Muscle layer of colon (tissue), 2 donors: ENCODE results near the gene CALM1.

Experiments
- H3K27ac ChIP-seq: one replicate; pipeline ENCODE4 v1.7.0; 2013; ENCODE audit warnings: low read depth, mild to moderate bottlenecking, low read length, moderate library complexity
- H3K27me3 ChIP-seq, 2 donors: one replicate each; pipeline ENCODE4 v1.7.0; 2013; ENCODE audit warnings: low read length in 2 of 2, mild to moderate bottlenecking in 2 of 2; ENCODE audit not compliant: insufficient read depth in 2 of 2, control insufficient read depth in 1 of 2
- H3K36me3 ChIP-seq: one replicate; pipeline ENCODE4 v1.7.0; 2013; ENCODE audit warnings: mild to moderate bottlenecking, low read length; ENCODE audit not compliant: insufficient read depth
- H3K4me1 ChIP-seq: one replicate; pipeline ENCODE4 v1.7.0; 2013; ENCODE audit warnings: mild to moderate bottlenecking, low read length; ENCODE audit not compliant: insufficient read depth
- H3K4me3 ChIP-seq, 2 donors: one replicate each; pipeline ENCODE4 v1.7.0; 2013; ENCODE audit warnings: low read length in 2 of 2, low read depth in 1 of 2, mild to moderate bottlenecking in 1 of 2, moderate library complexity in 1 of 2
- H3K9ac ChIP-seq: one replicate; pipeline ENCODE4 v1.7.0; 2013; ENCODE audit warnings: low read length
- H3K9me3 ChIP-seq: one replicate; pipeline ENCODE4 v1.7.0; 2013; ENCODE audit warnings: mild to moderate bottlenecking, low read length
- donor health status: abdominal sarcoma.
- donor health status: Adenocarcinoma of cecum.

Gene CALM1

GRCh38 chr14:90429236-90429635 is 32.4 kb downstream of the CALM1 start:
- no peaks in the 10 kb centered on the region for H3K27me3 ChIP-seq
- no peak overlapping the region for H3K4me3 ChIP-seq
- peaks cover 6% of the 10 kb centered on the region for H3K4me1 ChIP-seq
- H3K9me3 ChIP-seq: no peaks in the 10 kb centered on the region
- H3K27ac ChIP-seq: no peak overlapping the region
- no peak overlapping the region for H3K9ac ChIP-seq
- no peaks in the 10 kb centered on the region for H3K36me3 ChIP-seq

- Histone ChIP-seq H3K36me3 (no peaks in the 10 kb centered on the region), H3K4me1 (peaks cover 6% of the 10 kb centered on the region), H3K9ac (no peak overlapping the region), H3K27me3 (no peaks in the 10 kb centered on the region), H3K9me3 (no peaks in the 10 kb centered on the region), H3K27ac (no peak overlapping the region), H3K4me3 (no peak overlapping the region)
Measured at GRCh38 chr14:90429754-90430153, 32.9 kb downstream of the CALM1 start.

GRCh38 chr14:90434370-90435020 is 37.7 kb downstream of the CALM1 start:
- Histone ChIP-seq H3K27me3 (no peaks in the 10 kb centered on the region), H3K4me3 (no peak overlapping the region), H3K4me1 (no peaks in the 10 kb centered on the region), H3K9ac (no peak overlapping the region), H3K9me3 (no peaks in the 10 kb centered on the region), H3K36me3 (no peaks in the 10 kb centered on the region), H3K27ac (no peak overlapping the region)

- Histone ChIP-seq H3K9me3 (no peaks in the 10 kb centered on the region), H3K27me3 (no peaks in the 10 kb centered on the region), H3K27ac (no peak overlapping the region), H3K4me3 (no peak overlapping the region), H3K4me1 (no peaks in the 10 kb centered on the region), H3K9ac (no peak overlapping the region), H3K36me3 (no peaks in the 10 kb centered on the region)
Measured at GRCh38 chr14:90438841-90439240, 42.0 kb downstream of the CALM1 start.

- no peaks in the 10 kb centered on the region for H3K4me1 ChIP-seq
- no peaks in the 10 kb centered on the region for H3K9me3 ChIP-seq
- no peak overlapping the region for H3K9ac ChIP-seq
- H3K27me3 ChIP-seq: no peaks in the 10 kb centered on the region
- no peaks in the 10 kb centered on the region for H3K36me3 ChIP-seq
- H3K4me3 ChIP-seq: no peak overlapping the region
- H3K27ac ChIP-seq: no peak overlapping the region
Measured at GRCh38 chr14:90440021-90440451, 43.2 kb downstream of the CALM1 start.

- Histone ChIP-seq H3K36me3 (no peaks in the 10 kb centered on the region), H3K4me1 (no peaks in the 10 kb centered on the region), H3K9ac (no peak overlapping the region), H3K9me3 (no peaks in the 10 kb centered on the region), H3K27ac (no peak overlapping the region), H3K4me3 (no peak overlapping the region), H3K27me3 (no peaks in the 10 kb centered on the region)
Measured at GRCh38 chr14:90440592-90440991, 43.8 kb downstream of the CALM1 start.

- H3K27ac ChIP-seq: no peak overlapping the region
- H3K4me1 ChIP-seq: no peaks in the 10 kb centered on the region
- H3K4me3 ChIP-seq: no peak overlapping the region
- no peak overlapping the region for H3K9ac ChIP-seq
- H3K27me3 ChIP-seq: no peaks in the 10 kb centered on the region
- H3K36me3 ChIP-seq: no peaks in the 10 kb centered on the region
- no peaks in the 10 kb centered on the region for H3K9me3 ChIP-seq
Measured at GRCh38 chr14:90442388-90442787, 45.6 kb downstream of the CALM1 start.

- Histone ChIP-seq H3K4me1 (no peaks in the 10 kb centered on the region), H3K27me3 (no peaks in the 10 kb centered on the region), H3K4me3 (no peak overlapping the region), H3K9ac (no peak overlapping the region), H3K9me3 (no peaks in the 10 kb centered on the region), H3K27ac (no peak overlapping the region), H3K36me3 (no peaks in the 10 kb centered on the region)
Measured at GRCh38 chr14:90443161-90444076, 46.6 kb downstream of the CALM1 start.

- no peaks in the 10 kb centered on the region for H3K4me1 ChIP-seq
- H3K27me3 ChIP-seq: no peaks in the 10 kb centered on the region
- H3K36me3 ChIP-seq: no peaks in the 10 kb centered on the region
- no peak overlapping the region for H3K4me3 ChIP-seq
- no peak overlapping the region for H3K27ac ChIP-seq
- no peaks in the 10 kb centered on the region for H3K9me3 ChIP-seq
- H3K9ac ChIP-seq: no peak overlapping the region
Measured at GRCh38 chr14:90444077-90444696, 47.4 kb downstream of the CALM1 start.

GRCh38 chr14:90445011-90445410 is 48.2 kb downstream of the CALM1 start:
- no peaks in the 10 kb centered on the region for H3K9me3 ChIP-seq

GRCh38 chr14:90446405-90446804 is 49.6 kb downstream of the CALM1 start:
- no peaks in the 10 kb centered on the region for H3K4me1 ChIP-seq

More at GRCh38 chr14:90445011-90445410, 48.2 kb downstream of the CALM1 start:
- H3K9ac ChIP-seq: no peak overlapping the region
- H3K4me1 ChIP-seq: no peaks in the 10 kb centered on the region
- no peak overlapping the region for H3K4me3 ChIP-seq
- H3K27ac ChIP-seq: no peak overlapping the region
- H3K27me3 ChIP-seq: no peaks in the 10 kb centered on the region
- H3K36me3 ChIP-seq: no peaks in the 10 kb centered on the region

More at GRCh38 chr14:90446405-90446804, 49.6 kb downstream of the CALM1 start:
- Histone ChIP-seq H3K36me3 (no peaks in the 10 kb centered on the region), H3K9ac (no peak overlapping the region), H3K27ac (no peak overlapping the region), H3K9me3 (no peaks in the 10 kb centered on the region), H3K4me3 (no peak overlapping the region), H3K27me3 (no peaks in the 10 kb centered on the region)
